GM12872 (cell line): ENCODE measurements around the gene SREK1IP1.

Source experiments
- CTCF ChIP-seq: IDR thresholded peaks from 3 replicates; pipeline ENCODE4 v1.5.1; 2011; ENCODE audit warnings: low read depth, mild to moderate bottlenecking, low read length, moderate library complexity; ENCODE audit not compliant: insufficient read depth

Gene SREK1IP1

DNA sequence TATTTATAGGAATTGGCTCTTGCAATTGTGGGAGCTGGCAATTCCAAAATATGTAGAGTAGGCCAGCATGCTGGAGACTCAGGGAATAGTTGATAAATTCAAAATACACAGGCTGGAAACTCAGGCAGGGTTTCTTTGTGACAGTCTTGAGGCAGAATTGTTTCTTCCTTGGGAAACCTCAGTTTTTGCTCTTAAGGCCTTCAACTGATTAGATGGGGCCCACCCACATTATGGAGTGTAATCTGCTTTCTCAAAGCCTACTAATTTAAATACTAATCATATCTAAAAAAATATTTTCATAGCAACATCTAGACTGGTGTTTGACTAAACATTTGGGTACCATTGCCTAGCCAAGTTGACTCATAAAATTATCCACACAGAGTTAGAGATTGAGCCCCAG is 27.8 kb upstream of the SREK1IP1 start:
- TF ChIP-seq CTCF = no peak

- no peak for TF ChIP-seq CTCF
Measured at GRCh38 chr5:64794053-64794770, 25.7 kb upstream of the SREK1IP1 start.

DNA sequence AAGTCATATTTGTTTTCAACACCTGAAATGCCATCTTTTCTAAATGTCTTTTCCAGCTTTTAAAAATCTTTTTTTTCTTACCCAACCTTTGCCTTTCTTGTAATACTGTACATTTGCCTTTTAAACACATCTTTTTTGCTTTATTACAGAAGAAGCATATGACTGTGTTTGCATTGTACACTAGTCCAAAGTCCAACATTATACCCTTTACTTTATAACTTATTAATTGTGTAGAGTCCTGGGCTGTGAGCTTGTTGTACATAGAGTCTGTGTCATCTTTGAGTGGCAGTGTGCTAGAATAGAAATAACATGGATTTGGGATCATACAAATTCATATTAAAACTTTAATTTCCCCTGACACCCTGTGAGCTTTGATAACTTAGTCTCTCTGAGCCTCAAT is 24.0 kb upstream of the SREK1IP1 start:
- no peak for TF ChIP-seq CTCF

DNA sequence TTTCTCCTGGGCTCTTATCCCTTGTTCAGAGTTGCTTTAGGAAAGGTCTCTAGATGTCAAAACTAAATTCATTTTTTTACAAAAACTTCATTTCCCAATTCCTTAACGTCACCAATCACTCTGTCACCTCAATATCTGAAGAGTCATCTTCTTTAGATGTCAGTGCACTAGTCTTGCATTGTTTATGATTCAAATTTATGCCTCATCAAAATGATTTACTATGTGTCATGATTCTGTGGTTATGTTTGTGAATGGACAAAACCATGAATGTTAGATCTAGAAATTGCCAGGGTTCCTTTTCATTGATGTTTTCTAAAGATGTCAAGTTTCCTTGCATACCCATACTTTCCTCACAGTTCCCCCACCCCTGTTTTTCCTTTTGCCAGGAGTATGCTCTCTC is 21.7 kb upstream of the SREK1IP1 start:
- TF ChIP-seq CTCF = no peak

GRCh38 chr5:64789457-64789856 is 21.0 kb upstream of the SREK1IP1 start:
- no peak for TF ChIP-seq CTCF

DNA sequence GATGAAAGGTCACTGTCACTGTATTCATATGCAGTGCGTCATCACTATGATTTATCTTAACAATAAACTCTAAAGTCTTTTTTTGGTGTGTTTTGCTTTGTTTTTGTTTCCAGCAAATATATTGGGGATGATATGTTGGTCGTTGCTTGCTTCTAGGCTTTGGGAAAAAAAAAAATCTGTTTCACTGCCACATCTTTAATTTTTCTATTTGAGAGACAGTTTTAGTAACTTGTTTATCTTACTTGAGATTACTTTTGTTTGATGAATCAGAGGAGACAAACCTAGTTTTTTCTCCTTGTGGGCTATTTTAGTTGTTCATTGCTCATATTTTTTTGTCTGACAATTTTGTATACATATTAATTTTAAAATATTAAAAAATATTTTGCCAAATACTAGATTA is 19.7 kb upstream of the SREK1IP1 start:
- TF ChIP-seq CTCF = no peak

GRCh38 chr5:64786372-64786771 is 17.9 kb upstream of the SREK1IP1 start:
- TF ChIP-seq CTCF = no peak
